PC-3 (cell line): Measurements from ENCODE around the gene PKP1. TPM values are rescaled to one million over a fixed set of nuclear protein-coding genes. Genes with fewer than 3 reads are reported as not detected.

Experiments
- ATAC-seq: fragments of 200-7000 bp; cut with Tn5 transposase; 2 replicates; pipeline ENCODE4 v1.9.1; 2020; ENCODE audit warnings: mild to moderate bottlenecking, moderate library complexity
- BruUV-seq: library from RNA; stranded (reverse); fragments of 400-500 nt; replicated peaks from 2 replicates; lab custom pipeline; 2021; lab: Mats Ljungman, UMichigan
- CTCF ChIA-PET: fragments of 300-600 bp; sonication (Branson Sonifier 250); formaldehyde crosslinking; loops from one replicate; lab custom pipeline; 2022; ENCODE audit warnings: antibody characterized with exemption; lab: Charles Lee
- POLR2A ChIA-PET: fragments of 300-600 bp; sonication (Branson Sonifier 250); formaldehyde crosslinking; loops from one replicate; lab custom pipeline; 2022; ENCODE audit warnings: antibody characterized with exemption; ENCODE audit not compliant: unreplicated experiment; lab: Charles Lee
- DNase-seq: peaks from one replicate; pipeline ENCODE4 v3.0.0-alpha.2; 2015
- H2AFZ ChIP-seq: fragments of 300-600 bp; sonication (generic); 2 replicates; pipeline ENCODE4 v1.6.0; 2016; ENCODE audit warnings: antibody characterized with exemption, low read length
- H3F3A ChIP-seq: fragments of 300-600 bp; sonication (generic); one replicate; pipeline ENCODE4 v1.6.0; 2017; ENCODE audit warnings: antibody characterized with exemption, low read length, control low read depth, mild to moderate bottlenecking; ENCODE audit not compliant: unreplicated experiment
- H3K27ac ChIP-seq: fragments of 300-600 bp; sonication (generic); 2 replicates; pipeline ENCODE4 v1.5.1; 2016; ENCODE audit warnings: mild to moderate bottlenecking, low read length
- H3K27me3 ChIP-seq: fragments of 300-600 bp; sonication (generic); 2 replicates; pipeline ENCODE4 v1.6.1; 2016; ENCODE audit warnings: low read length, mixed read lengths
- H3K36me3 ChIP-seq: fragments of 300-600 bp; sonication (generic); 2 replicates; pipeline ENCODE4 v1.6.1; 2016; ENCODE audit warnings: low read depth, mixed run types, low read length, mixed read lengths
- H3K4me1 ChIP-seq: fragments of 300-600 bp; sonication (generic); 2 replicates; pipeline ENCODE4 v1.5.1; 2016; ENCODE audit warnings: low read length; ENCODE audit not compliant: insufficient read depth
- H3K4me2 ChIP-seq: fragments of 300-600 bp; sonication (generic); 2 replicates; pipeline ENCODE4 v1.6.0; 2016; ENCODE audit warnings: low read length
- H3K4me3 ChIP-seq: fragments of 300-600 bp; sonication (generic); 2 replicates; pipeline ENCODE4 v1.5.1; 2016; ENCODE audit warnings: mild to moderate bottlenecking, low read length, mixed read lengths
- H3K79me2 ChIP-seq: fragments of 300-600 bp; sonication (generic); 2 replicates; pipeline ENCODE4 v1.6.1; 2017; ENCODE audit warnings: low read length, mixed read lengths
- H3K9ac ChIP-seq: fragments of 300-600 bp; sonication (generic); 2 replicates; pipeline ENCODE4 v1.6.0; 2016; ENCODE audit warnings: mild to moderate bottlenecking, low read length
- H3K9me2 ChIP-seq: fragments of 300-600 bp; sonication (generic); replicated peaks from 2 replicates; pipeline ENCODE4 v1.6.1; 2016; ENCODE audit warnings: mixed run types, low read length, mixed read lengths
- H3K9me3 ChIP-seq: fragments of 300-600 bp; sonication (generic); 2 replicates; pipeline ENCODE4 v1.6.1; 2016; ENCODE audit warnings: low read length, mixed read lengths
- H4K20me1 ChIP-seq: fragments of 300-600 bp; sonication (generic); 2 replicates; pipeline ENCODE4 v1.6.1; 2016; ENCODE audit warnings: low read length, mixed read lengths
- CTCF ChIP-seq: fragments of 300-600 bp; sonication (generic); conservative IDR thresholded peaks from 2 replicates; pipeline ENCODE4 v1.5.1; 2017; ENCODE audit warnings: antibody characterized with exemption, low read depth, mild to moderate bottlenecking, low read length
- EZH2 ChIP-seq: fragments of 300-600 bp; sonication (generic); IDR thresholded peaks from one replicate; pipeline ENCODE4 v1.6.1; 2017; ENCODE audit warnings: antibody characterized with exemption, mild to moderate bottlenecking, low read length; ENCODE audit not compliant: unreplicated experiment
- EZH2phosphoT487 ChIP-seq: fragments of 300-600 bp; sonication (generic); IDR thresholded peaks from 2 replicates; pipeline ENCODE4 v1.6.1; 2018; ENCODE audit warnings: mild to moderate bottlenecking, antibody characterized with exemption, low read length, borderline replicate concordance
- intact Hi-C: fragments of 100-400 bp; cut with micrococcal nuclease; formaldehyde crosslinking; loops from 2 replicates; pipeline ENCODE4 v1.9.0; 2023
- total RNA-seq: library from RNA; depleted of rRNA; stranded (reverse); fragments of >200 nt; gene quantifications from 2 replicates; pipeline ENCODE4 v1.2.3, GENCODE V29; 2014

The PKP1 gene
- total RNA-seq, 1 experiment from 2014 or later, result 211 TPM

- H3K27ac ChIP-seq, result no peak overlapping the region
- POLR2A ChIA-PET, result no interaction called here
These were observed 24.5 kb upstream of the PKP1 start for GRCh38 chr1:201258763-201259230.

DNA sequence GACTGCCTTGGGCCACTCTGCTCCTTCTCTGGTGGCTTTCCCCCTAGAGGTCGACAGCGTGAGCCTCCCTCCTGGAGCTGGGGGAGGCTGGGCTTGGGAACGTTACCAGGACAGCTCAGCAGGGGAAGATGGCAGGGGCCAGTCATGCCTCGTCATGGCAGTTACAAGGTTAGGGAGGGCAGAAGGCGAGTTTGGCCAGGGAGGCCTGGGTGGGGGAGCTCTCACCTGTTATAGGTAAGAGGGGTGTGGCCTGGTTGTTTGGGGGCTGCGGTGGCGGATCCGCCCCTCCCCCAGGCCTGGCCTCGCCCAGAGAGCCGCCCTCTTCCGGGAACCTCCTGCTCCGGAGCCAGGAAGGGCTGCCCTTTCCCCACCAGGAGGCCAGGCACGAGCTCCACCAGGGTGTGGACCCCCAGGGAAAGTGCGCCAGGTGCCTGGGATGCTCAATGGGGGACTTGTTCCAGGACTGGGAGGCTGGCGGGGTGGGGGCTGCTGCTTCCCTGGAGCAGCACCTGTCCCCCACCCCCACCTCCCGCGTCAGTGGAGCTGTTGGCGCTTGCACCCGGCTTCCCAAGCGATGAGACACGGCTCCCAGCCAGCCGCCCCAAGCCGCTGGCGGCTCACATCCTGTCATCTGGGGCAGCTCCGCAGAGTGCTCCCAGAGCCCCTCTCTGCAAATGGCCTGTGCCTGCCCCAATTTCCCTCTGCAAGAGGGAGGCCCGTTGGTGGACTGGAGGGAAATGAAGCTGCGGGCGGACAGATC is 23.6 kb upstream of the PKP1 start:
- Histone ChIP-seq H3K4me1 (no peaks in the 10 kb centered on the region), H2AFZ (no peak overlapping the region), H3K4me3 (no peak overlapping the region), H4K20me1 (no peaks in the 10 kb centered on the region), H3K27me3 (no peaks in the 10 kb centered on the region), H3K9ac (no peak overlapping the region), H3F3A (no peaks in the 10 kb centered on the region), H3K4me2 (no peak overlapping the region), H3K36me3 (no peaks in the 10 kb centered on the region), H3K9me2 (no peaks in the 10 kb centered on the region), H3K27ac (no peak overlapping the region), H3K79me2 (no peaks in the 10 kb centered on the region), H3K9me3 (no peaks in the 10 kb centered on the region)
- intact Hi-C loops, result no loop called here
- TF ChIP-seq EZH2phosphoT487, result no peak
- TF ChIP-seq EZH2, result no peak
- TF ChIP-seq CTCF, result no peak
- ChIA-PET CTCF (no interaction called here), POLR2A (no interaction called here)
- no peak for DNase-seq
- ATAC-seq, result no peak
- BruUV-seq, result no TSS peak

More at GRCh38 chr1:201258763-201259230, 24.5 kb upstream of the PKP1 start:
- no peak for TF ChIP-seq EZH2phosphoT487
- TF ChIP-seq CTCF, result peak; percentile 41; the same call in 1 of the 2 replicates
- TF ChIP-seq EZH2, result no peak
- H3K4me2 ChIP-seq, result no peak overlapping the region
- DNase-seq (no peak), ATAC-seq (no peak)
- no peaks in the 10 kb centered on the region for H4K20me1 ChIP-seq
- H3F3A ChIP-seq, result no peaks in the 10 kb centered on the region
- CTCF ChIA-PET, result no interaction called here
- H3K36me3 ChIP-seq, result no peaks in the 10 kb centered on the region
- no peak overlapping the region for H3K4me3 ChIP-seq
- no peaks in the 10 kb centered on the region for H3K27me3 ChIP-seq
- H2AFZ ChIP-seq, result no peak overlapping the region
- no TSS peak for BruUV-seq
- no peak overlapping the region for H3K9ac ChIP-seq
- intact Hi-C loops, result no loop called here
- H3K79me2 ChIP-seq, result no peaks in the 10 kb centered on the region
- no peaks in the 10 kb centered on the region for H3K9me2 ChIP-seq
- no peaks in the 10 kb centered on the region for H3K4me1 ChIP-seq
- no peaks in the 10 kb centered on the region for H3K9me3 ChIP-seq

- Histone ChIP-seq H3K9ac (no peak overlapping the region), H3K79me2 (no peaks in the 10 kb centered on the region)
These were observed 23.1 kb upstream of the PKP1 start for GRCh38 chr1:201260236-201260590.

More at GRCh38 chr1:201260236-201260590, 23.1 kb upstream of the PKP1 start:
- POLR2A ChIA-PET, result no interaction called here
- Histone ChIP-seq H3K4me2 (no peak overlapping the region), H3K9me3 (no peaks in the 10 kb centered on the region), H3K36me3 (no peaks in the 10 kb centered on the region), H3K4me3 (no peak overlapping the region), H2AFZ (no peak overlapping the region), H3K4me1 (peaks cover 2% of the 10 kb centered on the region), H3K27ac (no peak overlapping the region), H4K20me1 (no peaks in the 10 kb centered on the region), H3K9me2 (no peaks in the 10 kb centered on the region), H3F3A (no peaks in the 10 kb centered on the region), H3K27me3 (no peaks in the 10 kb centered on the region)
- no peak for DNase-seq
- intact Hi-C loops, result no loop called here
- no peak for ATAC-seq
- CTCF ChIA-PET, result no interaction called here
- BruUV-seq, result no TSS peak
- TF ChIP-seq CTCF, result no peak
- no peak for TF ChIP-seq EZH2phosphoT487
- TF ChIP-seq EZH2, result no peak
